ENCODE measurements around the gene IL18BP. TPM values are rescaled to one million over a fixed set of nuclear protein-coding genes. Genes with fewer than 3 reads are reported as not detected.

IL18BP gene
- total and polyA plus RNA-seq, 9 of the 15 experiments (the other 6 are each of a cell fraction or from before 2014, with no cell fraction given), result 0.34 to 9.4 (median 3.2) TPM

GRCh38 chr11:72040491-72041363 lies 42.0 kb downstream of the IL18BP start (continued):
- TF ChIP-seq, protein P1, sequence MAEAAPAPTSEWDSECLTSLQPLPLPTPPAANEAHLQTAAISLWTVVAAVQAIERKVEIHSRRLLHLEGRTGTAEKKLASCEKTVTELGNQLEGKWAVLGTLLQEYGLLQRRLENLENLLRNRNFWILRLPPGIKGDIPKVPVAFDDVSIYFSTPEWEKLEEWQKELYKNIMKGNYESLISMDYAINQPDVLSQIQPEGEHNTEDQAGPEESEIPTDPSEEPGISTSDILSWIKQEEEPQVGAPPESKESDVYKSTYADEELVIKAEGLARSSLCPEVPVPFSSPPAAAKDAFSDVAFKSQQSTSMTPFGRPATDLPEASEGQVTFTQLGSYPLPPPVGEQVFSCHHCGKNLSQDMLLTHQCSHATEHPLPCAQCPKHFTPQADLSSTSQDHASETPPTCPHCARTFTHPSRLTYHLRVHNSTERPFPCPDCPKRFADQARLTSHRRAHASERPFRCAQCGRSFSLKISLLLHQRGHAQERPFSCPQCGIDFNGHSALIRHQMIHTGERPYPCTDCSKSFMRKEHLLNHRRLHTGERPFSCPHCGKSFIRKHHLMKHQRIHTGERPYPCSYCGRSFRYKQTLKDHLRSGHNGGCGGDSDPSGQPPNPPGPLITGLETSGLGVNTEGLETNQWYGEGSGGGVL (CRISPR knock-in tag; IDR thresholded peaks at IDR 0.05), result no peak
- no peak for TF ChIP-seq HNRNPK (IDR thresholded peaks at IDR 0.05; ENCODE audit: low read depth, low read length, poor library complexity, severe bottlenecking)
- TF ChIP-seq ZNF133 (CRISPR knock-in tag; IDR thresholded peaks at IDR 0.05), result no peak
- peak; percentile 85 for TF ChIP-seq FOXJ2 (tag; IDR thresholded peaks at IDR 0.05)
- TF ChIP-seq NFE2 (IDR thresholded peaks at IDR 0.05; ENCODE audit: low read depth), result no peak
- peak; percentile 25 to 34; a peak in 2 of 4 replicates for TF ChIP-seq FOXA3 (CRISPR knock-in tag; conservative IDR thresholded peaks at IDR 0.05 in 1 of 2, IDR thresholded peaks at IDR 0.05 in 1 of 2)
- peak; percentile 83 for TF ChIP-seq CREM (IDR thresholded peaks at IDR 0.05; ENCODE audit: low read depth)
- TF ChIP-seq NFYB (IDR thresholded peaks at IDR 0.05; ENCODE audit: extremely low read depth, insufficient read length), result no peak
- no peak for TF ChIP-seq SAFB (IDR thresholded peaks at IDR 0.05; ENCODE audit: borderline replicate concordance, low read depth, low read length)
- TF ChIP-seq, protein P2, sequence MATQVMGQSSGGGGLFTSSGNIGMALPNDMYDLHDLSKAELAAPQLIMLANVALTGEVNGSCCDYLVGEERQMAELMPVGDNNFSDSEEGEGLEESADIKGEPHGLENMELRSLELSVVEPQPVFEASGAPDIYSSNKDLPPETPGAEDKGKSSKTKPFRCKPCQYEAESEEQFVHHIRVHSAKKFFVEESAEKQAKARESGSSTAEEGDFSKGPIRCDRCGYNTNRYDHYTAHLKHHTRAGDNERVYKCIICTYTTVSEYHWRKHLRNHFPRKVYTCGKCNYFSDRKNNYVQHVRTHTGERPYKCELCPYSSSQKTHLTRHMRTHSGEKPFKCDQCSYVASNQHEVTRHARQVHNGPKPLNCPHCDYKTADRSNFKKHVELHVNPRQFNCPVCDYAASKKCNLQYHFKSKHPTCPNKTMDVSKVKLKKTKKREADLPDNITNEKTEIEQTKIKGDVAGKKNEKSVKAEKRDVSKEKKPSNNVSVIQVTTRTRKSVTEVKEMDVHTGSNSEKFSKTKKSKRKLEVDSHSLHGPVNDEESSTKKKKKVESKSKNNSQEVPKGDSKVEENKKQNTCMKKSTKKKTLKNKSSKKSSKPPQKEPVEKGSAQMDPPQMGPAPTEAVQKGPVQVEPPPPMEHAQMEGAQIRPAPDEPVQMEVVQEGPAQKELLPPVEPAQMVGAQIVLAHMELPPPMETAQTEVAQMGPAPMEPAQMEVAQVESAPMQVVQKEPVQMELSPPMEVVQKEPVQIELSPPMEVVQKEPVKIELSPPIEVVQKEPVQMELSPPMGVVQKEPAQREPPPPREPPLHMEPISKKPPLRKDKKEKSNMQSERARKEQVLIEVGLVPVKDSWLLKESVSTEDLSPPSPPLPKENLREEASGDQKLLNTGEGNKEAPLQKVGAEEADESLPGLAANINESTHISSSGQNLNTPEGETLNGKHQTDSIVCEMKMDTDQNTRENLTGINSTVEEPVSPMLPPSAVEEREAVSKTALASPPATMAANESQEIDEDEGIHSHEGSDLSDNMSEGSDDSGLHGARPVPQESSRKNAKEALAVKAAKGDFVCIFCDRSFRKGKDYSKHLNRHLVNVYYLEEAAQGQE (IDR thresholded peaks at IDR 0.05; ENCODE audit: borderline replicate concordance), result no peak
- TF ChIP-seq, protein P2 (CRISPR knock-in tag; IDR thresholded peaks at IDR 0.05; ENCODE audit: low read depth), result no peak
- TF ChIP-seq SNRNP70 (optimal IDR thresholded peaks at IDR 0.05; ENCODE audit: low read depth, low read length), result no peak
- no peak for TF ChIP-seq SETDB1 (IDR thresholded peaks at IDR 0.05; ENCODE audit: low read length)
- peak; percentile 53; the same call in 1 of the 2 replicates for TF ChIP-seq CREB1 (IDR thresholded peaks at IDR 0.05)
- TF ChIP-seq CREB1 (CRISPR knock-in tag; IDR thresholded peaks at IDR 0.05), result peak; percentile 32; the same call in 1 of the 2 replicates
- TF ChIP-seq SNIP1 (IDR thresholded peaks at IDR 0.05; ENCODE audit: low read depth), result no peak
- TF ChIP-seq, protein P3, sequence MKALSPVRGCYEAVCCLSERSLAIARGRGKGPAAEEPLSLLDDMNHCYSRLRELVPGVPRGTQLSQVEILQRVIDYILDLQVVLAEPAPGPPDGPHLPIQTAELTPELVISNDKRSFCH (CRISPR knock-in tag; IDR thresholded peaks at IDR 0.05), result no peak
- TF ChIP-seq, protein P3 (tag; IDR thresholded peaks at IDR 0.05), result no peak
- no peak for TF ChIP-seq RFX1 (IDR thresholded peaks at IDR 0.05)
